ENCODE measurements around the gene TBC1D20.

TBC1D20 gene

GRCh38 chr20:437787-438486, 24.4 kb downstream of the TBC1D20 start:
- peak in 1 of 4 experiments; percentile 13 for DNase-seq

DNA sequence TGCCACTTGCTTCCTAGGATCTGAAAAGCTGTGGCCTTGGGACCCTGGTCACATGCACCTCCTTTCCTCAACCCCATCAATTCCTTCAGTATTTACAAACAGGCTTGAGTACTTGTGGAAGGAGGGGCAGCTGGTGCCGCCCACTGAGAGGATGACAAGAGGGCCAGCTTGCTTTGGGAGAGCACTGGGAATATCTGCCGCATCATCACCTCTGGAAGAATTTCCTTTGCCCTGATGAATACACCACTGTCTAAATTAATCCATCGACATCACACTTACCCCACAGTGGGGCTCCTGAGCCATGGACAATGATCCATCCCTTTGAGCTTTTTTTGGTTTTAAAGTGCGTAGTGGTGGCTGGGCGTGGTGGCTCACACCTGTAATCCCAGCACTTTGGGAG, 25.9 kb downstream of the TBC1D20 start:
- DNase-seq: no peak

GRCh38 chr20:435558-435957, 26.8 kb downstream of the TBC1D20 start:
- no peak for DNase-seq

DNA sequence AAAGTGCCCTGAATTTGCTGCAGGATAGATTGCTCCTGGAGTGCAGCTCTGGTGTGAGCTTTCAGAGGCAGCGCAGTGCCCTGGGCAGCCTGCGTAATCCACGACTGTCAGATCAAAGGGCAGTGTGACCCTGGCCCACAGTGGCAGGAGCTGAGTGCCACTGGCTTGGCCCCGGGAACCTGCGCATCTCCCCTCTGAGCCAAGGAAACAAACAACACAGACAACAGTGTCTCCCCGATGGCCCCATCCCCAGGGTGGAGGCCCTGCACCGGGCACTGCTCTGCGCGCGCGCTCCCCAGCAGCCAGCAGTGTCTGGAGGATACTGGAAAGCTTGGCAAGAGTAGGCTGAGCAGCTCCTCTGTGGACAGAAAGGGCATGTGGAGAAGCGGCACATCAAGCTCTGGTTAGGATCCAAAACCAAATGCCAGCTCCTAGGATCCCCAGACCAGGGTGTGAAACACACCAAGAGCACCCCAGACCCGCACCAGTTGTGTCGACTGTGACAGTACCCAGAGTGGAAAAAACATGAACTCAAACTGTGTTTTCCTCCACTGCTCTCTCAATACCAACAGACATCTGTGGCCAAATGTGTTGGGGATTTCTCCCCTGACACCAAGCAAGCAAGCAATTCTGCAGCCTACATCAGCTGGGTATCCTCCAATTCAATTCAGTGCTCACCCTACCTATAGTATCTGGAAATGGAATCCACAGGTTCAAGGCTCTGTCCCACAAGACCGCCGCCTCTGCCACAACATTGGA, 27.5 kb downstream of the TBC1D20 start:
- no peak for DNase-seq

GRCh38 chr20:434221-434620, 28.1 kb downstream of the TBC1D20 start:
- no peak for DNase-seq

- no peak for DNase-seq
Measured at GRCh38 chr20:433300-433975, 28.9 kb downstream of the TBC1D20 start.

DNA sequence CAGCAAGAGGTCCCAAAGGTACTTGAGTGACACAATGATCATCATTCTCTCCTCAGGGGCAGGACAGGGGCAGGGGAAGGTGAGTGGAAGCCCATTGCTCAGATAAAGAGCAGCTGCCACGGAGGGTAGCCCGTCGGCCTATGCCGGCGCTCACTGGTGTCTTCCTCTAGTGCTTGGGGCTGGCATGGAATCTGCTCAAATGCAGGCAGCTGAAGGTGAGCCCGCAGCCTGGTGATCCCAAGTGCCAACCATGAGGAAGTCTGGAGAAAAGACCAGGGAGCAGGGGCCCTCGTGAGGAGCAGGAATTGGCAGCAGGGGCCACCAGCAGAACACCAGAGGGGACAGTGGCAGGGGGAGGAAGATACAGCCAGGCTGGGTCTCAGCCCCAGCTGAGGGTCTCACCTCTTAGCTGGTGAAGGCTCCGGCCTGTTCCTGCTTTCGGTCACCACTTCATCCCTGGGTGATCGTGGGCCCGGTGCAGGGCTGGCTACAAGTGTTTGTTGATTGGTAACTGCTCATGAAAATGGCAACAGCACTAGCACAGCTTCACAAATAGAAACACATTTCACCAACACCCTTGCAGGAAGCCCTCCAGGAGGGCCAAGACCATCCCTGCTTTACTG, 29.5 kb downstream of the TBC1D20 start:
- no peak for DNase-seq

- no peak for DNase-seq
Measured at GRCh38 chr20:432208-432607, 30.1 kb downstream of the TBC1D20 start.

GRCh38 chr20:431012-431904, 31.1 kb downstream of the TBC1D20 start:
- DNase-seq: no peak

- no peak for DNase-seq
Measured at GRCh38 chr20:430091-430999, 32.0 kb downstream of the TBC1D20 start.

DNA sequence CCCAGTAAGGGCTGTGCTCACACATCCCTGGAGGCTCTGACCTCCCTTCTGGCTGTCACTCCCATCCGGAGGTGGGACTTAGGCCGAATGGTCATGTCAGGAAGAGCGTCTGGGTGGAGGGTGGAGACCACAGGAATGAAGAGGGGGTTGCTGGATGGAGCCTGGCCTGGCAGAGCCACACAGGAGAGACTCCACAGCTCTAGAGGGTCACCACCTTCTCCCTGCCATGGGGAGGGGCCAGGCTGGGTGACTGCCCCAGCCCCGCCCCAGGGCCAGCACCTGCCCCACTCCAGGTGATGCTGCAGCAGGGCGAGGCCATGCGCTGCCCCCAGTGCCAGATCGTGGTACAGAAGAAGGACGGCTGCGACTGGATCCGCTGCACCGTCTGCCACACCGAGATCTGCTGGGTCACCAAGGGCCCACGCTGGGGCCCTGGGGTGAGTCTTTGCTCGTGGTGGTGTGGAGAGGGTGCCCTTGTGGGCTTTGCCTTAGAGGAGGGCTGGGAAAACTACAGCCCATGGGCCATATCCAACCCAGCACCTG, 33.6 kb downstream of the TBC1D20 start:
- DNase-seq: no peak

DNA sequence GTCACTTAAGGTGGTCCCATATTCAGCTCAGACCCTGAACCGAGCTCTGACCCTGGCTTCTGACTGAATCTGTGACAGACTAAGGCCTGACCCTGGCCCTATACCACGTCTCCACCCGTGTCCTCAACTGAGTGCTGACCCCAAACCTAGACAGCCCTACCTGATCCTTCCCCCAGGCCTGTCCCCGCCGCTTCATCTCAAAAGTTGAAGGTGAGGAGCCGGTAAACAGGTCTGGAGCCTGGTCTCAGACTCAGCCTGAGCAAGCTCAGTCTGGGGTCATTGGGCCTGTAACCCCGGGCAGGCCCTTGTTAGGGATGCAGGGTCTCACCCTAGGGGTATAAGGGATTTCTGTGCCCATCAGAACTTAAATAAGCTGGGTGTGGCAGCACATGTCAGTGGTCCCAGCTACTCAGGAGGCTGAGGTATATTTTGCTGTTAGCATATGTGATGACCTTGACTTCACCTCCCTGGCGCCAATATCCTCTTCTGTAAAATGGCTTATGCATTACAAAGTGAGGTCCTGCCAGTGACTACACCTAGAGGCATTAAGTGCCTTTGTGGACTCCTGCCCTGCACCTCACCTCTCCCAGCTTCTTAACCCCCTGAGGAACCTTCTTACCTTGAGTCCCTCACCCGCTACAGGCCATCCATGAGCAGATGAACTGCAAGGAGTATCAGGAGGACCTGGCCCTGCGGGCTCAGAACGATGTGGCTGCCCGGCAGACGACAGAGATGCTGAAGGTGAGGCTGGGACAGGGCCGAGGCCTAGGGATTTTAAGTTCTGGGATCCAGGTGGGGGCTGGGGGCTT, 34.3 kb downstream of the TBC1D20 start:
- DNase-seq: no peak

DNA sequence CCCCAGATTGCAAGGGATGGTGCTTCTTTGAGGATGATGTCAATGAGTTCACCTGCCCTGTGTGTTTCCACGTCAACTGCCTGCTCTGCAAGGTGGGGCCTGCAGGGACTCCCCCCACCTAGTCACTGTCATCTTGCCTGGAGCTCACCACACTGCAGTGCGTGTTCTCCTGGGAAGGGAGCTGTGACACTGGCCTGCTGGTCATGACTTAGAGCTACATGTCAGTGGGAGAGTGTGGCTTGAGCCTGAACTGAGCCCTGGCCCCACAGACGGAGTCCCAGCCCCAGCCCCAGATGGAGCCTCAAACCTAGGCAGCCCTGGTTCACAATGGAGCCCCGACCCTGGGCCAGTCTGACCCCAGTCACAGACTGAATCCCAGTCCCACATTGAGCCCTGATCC, 34.9 kb downstream of the TBC1D20 start:
- DNase-seq: no peak

DNA sequence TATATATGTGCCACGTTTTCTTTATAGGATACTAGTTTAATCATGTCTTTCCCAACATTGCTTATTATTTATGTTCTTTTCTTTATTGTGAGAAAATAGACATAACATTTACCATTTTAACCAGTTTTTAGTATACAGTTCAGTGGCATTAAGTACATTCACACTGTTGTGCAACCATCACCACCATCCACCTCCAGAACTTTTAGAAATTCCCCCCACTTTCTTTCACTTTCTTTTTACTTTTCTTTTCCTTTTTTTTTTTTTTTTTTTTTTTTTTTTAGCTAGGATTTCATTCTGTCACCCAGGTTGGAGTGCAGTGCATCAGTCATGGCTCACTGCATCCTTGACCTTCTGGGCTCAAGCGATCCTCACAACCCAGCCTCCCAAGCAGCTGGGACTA, 35.8 kb downstream of the TBC1D20 start:
- no peak for DNase-seq

DNA sequence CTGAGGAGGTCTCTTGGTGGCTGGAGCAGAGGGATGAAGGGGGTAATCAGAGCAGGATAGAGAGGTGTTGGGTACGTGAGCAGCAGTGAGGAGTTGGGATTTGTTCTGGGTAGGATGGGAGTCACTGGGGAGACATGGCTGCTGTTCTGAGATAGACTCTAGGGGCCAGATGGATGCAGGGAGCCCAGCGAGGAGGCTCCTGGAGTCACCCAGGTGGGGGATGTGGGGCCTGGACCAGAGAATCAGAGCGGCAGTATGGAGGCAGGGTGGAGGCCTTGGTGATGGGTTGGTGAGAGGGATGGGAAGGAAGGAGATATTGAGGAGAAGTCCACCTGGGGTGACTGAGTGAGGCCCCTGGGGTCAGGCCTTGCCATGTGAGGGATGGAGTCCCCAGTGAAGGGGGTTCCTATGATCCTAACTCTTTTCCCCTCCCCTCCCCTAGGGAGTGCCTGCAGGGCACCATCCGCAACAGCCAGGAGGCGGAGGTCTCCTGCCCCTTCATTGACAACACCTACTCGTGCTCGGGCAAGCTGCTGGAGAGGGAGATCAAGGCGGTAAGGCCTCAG, 40.6 kb downstream of the TBC1D20 start:
- DNase-seq: no peak

DNA sequence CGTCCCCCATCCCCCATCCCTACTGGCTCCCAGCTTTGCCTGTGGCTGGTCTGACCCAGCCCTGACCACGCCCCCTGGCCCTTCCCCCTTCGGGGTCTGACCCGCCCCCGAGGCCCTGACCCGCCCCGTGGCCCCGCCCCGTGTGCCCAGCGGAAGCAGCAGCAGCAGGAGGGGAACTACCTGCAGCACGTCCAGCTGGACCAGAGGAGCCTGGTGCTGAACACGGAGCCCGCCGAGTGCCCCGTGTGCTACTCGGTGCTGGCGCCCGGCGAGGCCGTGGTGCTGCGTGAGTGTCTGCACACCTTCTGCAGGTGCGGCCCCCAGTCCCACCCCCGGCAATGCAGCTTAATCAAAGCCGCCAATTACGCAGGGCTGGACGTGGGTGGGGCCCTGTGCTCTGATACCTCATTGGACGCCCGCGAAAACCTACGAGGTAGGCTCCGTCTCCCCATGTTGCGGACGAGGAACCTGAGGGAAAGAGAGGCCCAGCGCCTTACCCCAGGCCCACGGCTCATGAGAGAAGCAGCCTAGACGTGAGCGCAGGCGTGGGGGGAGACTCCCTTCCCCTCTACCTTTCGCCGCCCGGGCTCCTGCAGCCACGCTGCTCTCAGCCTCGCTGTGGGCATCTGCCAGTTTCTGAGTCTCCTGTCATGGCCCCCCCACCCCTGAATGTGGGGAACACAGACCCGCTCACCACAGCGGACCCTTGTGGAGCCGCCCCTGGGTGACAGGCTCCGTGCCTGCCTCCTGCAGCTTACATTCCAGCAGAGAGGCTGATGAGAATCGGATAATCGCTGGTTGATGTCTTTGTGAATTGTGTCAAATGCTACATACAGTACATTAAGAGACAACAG, 41.4 kb downstream of the TBC1D20 start:
- no peak for DNase-seq

GRCh38 chr20:420166-420620, 42.1 kb downstream of the TBC1D20 start:
- no peak for DNase-seq

DNA sequence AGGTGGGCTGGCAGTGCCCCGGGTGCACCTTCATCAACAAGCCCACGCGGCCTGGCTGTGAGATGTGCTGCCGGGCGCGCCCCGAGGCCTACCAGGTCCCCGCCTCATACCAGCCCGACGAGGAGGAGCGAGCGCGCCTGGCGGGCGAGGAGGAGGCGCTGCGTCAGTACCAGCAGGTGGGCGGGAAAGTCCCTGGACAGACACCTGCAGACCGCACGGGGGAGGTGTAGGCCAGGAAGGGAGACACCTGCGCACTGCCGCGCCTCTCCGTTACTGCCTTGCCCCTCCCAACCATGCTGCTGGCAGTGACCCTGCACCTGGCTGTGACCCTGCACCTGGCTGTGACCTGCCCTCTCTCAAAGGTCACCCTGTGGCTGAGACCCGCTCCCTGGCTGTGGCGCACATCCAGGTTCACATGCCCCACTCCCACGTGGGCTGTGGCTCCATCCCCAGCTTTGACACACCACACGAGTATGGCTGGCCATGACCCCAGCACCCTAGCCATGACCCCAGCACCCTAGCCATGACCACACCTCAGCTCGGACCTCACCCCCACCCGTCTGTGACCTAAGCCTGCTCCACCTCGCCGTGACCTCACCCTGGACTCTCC, 42.7 kb downstream of the TBC1D20 start:
- DNase-seq: no peak
